HG03432 (cell line): Measurements from ENCODE around the gene E2F1.
"Not testable (repeated sequence)": the region's sequence is repeated elsewhere in the genome, so short reads cannot be mapped to it uniquely, and the experiment has no call there.

Source experiments
- ATAC-seq: cut with Tn5 transposase; IDR thresholded peaks from one replicate; pipeline ENCODE4 v1.9.1; 2021; ENCODE audit warnings: mild to moderate bottlenecking, moderate library complexity; ENCODE audit not compliant: unreplicated experiment

Gene E2F1

DNA sequence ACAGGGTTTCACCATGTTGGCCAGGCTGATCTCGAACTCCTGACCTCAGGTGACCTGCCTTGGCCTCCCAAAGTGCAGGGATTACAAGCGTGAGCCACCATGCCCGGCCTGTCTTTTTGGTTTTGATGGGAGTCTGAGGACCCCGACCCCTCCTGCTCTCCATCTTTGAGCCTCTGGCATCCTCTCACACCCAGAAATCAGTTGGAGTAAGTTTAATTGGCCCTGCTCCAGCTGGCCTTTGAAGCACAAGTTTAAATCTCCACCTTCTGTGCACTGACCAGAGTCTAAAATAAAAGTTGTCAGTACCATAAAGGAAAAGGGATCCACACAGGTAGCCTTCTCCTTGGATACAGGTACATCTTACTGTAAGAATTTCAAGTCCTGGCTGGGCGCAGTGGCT, 40.0 kb downstream of the E2F1 start:
- ATAC-seq = no peak

DNA sequence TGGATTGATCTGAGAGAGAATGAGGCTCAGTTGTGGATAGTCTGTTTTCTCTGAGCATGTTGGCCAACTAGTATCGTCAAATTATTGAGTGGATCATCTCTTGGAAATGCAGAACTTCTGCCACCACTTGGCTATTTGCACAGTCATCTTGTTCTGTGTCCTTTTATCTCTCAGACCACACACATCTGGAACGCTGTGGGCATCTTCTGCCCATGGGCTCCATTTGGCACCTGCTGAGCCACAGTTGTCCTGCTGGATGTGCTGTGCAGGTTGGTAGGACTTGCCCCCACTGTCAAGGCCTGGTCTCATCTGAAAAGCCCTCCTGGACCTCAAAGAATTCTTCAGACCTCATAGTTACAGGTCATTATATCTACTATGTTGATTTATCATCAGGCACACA, 40.8 kb downstream of the E2F1 start:
- ATAC-seq = no peak

GRCh38 chr20:33645072-33645358, 41.2 kb downstream of the E2F1 start:
- ATAC-seq = no peak

DNA sequence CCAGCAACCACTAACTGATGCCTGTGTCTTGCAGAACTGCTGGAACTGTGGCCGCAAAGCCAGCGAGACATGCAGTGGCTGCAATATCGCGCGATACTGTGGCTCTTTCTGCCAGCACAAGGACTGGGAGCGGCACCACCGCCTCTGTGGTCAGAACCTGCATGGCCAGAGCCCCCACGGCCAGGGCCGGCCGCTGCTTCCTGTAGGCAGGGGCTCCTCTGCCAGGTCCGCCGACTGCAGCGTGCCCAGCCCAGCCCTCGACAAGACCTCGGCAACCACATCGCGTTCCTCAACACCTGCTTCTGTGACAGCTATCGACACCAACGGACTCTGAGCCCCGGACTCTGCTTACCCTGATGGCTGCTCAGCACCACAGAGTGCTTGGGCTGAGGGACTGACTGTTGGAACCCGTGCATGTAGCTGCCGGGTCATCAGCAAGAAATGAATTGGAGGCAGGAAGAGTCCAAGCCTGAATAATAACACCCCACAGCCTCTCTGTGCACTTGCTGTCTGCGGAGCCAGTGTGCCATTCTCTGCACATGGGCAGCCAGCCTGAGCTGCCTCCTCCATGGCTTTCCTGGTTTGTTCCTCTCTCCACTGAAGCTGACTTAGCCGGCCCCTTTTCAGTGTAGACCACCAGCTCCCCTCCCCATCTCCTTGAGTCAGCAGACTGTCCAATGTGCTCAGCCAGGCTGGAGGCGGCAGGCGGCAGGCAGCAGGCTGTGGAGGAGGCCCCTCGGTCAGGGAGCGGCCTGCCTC, 41.7 kb downstream of the E2F1 start:
- no peak for ATAC-seq

GRCh38 chr20:33640287-33640686, 45.9 kb downstream of the E2F1 start:
- ATAC-seq = no peak

GRCh38 chr20:33636776-33637175, 49.4 kb downstream of the E2F1 start:
- ATAC-seq = no peak

DNA sequence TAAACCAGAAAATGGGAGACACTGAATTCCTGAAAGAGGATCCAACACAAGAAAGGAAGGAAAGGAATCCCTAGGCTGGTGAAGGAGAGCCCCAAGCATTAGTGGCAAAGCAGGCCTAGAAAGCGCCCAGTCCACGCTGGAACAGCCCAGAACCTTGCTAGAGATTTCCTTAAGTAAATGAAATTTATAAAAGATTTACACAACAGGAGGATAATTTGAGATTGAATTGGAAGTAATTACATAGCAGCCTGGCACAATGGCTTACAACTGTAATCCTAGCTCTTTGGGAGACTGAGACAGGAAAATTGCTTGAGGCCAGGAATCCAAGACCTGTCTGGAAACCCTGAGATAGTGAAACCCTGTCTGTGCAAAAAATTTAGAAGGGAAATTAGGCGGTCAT, 50.8 kb downstream of the E2F1 start:
- no peak for ATAC-seq

GRCh38 chr20:33631910-33632309, 54.3 kb downstream of the E2F1 start:
- not testable (repeated sequence) for ATAC-seq

DNA sequence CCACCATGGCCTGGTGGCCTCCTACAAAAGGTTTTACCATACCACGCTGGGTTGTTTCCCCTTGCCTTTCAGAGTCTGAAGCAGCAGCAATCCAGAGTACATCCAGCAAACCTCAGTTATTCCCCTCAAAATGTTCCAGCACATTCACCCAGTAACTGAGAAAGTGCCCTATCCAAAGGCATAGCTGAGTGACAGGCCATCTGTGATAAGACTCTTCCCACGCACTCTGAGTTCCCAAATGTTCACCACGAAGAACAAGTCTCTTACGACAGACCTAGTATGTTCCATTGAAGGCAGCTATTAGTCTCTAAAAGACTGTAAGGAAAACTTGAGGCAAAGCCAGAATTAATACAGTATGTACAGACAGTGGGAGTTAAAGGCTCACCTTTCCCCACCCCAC, 55.7 kb downstream of the E2F1 start:
- ATAC-seq = no peak

- ATAC-seq = no peak
Observed at GRCh38 chr20:33629979-33630378, 56.2 kb downstream of the E2F1 start.

DNA sequence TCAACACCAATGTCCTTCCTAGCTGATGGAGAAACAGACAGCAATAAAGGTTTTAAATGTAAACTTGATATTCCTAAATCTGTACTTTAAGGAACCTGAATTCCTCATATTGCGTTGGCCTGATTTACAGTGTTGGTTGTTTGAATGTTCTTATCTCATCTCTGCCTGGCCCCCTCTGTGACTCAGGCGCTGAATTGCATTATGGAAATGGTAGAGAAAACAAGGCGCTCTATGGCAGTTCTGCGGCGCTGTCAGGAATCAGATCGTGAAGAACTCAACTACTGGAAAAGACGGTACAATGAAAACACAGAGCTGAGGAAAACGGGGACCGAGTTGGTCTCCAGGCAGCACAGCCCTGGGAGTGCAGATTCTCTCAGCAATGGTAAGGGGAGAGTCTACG, 56.7 kb downstream of the E2F1 start:
- ATAC-seq = no peak

DNA sequence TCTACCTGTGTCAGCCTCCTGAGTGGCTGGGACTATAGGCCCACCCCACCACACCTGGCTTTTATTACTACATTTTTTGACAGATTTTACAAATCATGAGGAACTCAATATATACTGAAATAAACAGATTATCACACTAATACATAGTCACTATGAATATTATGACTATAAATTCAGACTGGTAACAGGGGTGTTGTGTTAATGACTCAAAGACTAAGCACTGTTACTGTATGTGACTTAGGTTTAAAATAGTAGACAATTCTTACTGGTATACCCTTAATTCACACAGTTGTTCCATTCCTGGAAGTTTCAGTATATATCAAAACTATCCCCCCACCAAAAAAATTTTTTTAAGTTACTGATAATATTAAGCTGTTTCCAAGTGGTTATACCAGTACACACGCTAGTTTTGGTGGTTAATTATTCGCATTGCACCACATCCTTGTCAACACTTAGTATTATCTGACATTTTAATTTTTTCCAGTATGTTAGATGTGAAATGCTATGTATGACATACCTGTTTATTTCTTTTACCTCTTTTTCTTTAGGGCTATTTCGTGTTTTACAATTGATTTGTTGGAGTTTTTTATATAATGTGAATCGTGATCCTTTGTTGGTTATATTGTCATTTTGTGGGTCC, 58.5 kb downstream of the E2F1 start:
- ATAC-seq = no peak

DNA sequence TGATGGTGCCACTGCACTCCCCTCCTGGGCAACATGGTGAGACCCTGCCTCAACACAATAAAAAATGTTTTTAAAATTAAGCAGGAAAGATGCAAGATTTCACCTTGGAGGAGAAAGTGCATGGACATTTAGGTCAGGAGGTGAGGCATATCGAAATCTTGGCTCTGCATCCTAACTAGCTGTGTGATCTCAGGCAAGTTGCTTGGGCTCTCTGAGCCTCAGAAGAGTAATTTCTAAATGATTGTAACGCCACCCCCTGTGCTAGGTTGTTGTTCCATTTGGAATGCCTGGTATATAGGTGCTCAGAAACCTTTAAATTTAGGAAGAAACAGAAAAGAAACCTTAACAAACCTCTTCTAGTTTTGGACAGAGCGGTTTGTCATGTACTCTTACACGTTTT, 60.0 kb downstream of the E2F1 start:
- no peak for ATAC-seq
